Measurements from ENCODE around the gene KLHL29.

DNA sequence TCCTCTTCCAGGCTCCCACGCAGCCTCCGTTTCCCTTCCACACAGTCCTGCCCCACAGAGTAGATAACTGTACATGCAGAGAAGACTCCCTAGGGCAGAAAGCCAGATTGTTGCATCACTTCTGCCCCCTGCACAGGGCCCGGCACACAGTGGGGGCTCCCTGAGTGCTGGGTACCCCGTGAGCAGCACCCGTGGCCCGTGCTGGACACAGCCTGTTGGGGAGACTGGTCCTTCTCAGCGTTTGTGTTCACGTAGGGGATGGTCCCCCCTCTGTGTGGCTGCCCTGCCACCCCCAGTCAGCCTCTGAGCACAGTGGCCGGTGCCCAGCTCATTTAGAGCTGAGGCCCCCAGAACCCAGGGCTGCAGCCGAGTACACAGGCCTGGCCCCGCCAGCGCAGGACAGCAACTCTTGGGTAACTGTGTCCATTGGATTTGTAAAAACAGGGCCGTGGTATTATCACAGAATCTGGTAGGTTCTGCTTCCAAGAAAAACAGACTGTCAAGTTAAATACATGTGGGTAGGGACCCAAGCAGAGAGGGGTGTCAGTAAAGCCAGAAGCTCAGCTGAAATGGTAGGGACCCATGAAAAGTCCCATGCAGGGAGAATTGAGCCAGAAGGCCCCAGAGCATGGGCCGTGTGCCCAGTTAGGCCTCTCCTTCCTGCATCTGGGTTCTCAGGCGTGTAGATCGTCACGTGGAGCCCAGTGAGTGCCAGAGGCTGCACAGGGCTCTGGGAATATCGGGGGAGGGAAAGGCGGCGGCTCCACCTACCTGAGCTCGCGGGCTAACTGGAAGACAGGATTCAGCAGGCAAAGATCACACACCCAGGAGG lies 284.6 kb downstream of the KLHL29 start:
- TF ChIP-seq, protein P1, sequence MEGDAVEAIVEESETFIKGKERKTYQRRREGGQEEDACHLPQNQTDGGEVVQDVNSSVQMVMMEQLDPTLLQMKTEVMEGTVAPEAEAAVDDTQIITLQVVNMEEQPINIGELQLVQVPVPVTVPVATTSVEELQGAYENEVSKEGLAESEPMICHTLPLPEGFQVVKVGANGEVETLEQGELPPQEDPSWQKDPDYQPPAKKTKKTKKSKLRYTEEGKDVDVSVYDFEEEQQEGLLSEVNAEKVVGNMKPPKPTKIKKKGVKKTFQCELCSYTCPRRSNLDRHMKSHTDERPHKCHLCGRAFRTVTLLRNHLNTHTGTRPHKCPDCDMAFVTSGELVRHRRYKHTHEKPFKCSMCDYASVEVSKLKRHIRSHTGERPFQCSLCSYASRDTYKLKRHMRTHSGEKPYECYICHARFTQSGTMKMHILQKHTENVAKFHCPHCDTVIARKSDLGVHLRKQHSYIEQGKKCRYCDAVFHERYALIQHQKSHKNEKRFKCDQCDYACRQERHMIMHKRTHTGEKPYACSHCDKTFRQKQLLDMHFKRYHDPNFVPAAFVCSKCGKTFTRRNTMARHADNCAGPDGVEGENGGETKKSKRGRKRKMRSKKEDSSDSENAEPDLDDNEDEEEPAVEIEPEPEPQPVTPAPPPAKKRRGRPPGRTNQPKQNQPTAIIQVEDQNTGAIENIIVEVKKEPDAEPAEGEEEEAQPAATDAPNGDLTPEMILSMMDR (IDR thresholded peaks at IDR 0.05; ENCODE audit: low read depth, low read length, poor library complexity, severe bottlenecking), result no peak
- TF ChIP-seq EZH2phosphoT487 (IDR thresholded peaks at IDR 0.05; ENCODE audit: borderline replicate concordance, low read length), result no peak
